ENCODE data around the gene ZNF688.

GRCh38 chr16:30601966-30602365 is 30.5 kb upstream of the ZNF688 start:
- TF ChIP-seq EZH2 (IDR thresholded peaks at IDR 0.05) (no peak), POLR2AphosphoS5 (IDR thresholded peaks at IDR 0.05; ENCODE audit: borderline replicate concordance, low read depth, low read length) (no peak), FOXP2 (optimal IDR thresholded peaks at IDR 0.05; ENCODE audit: control extremely low read depth, extremely low read length, insufficient read depth) (no peak)

Measured in SK-N-MC (cell line).